ENCODE data around the gene LMNB1. TPM values are rescaled to one million over a fixed set of nuclear protein-coding genes. Genes with fewer than 3 reads are reported as not detected.
"Not testable (repeated sequence)": the region's sequence is repeated elsewhere in the genome, so short reads cannot be mapped to it uniquely, and the experiment has no call there.

Gene LMNB1
- polyA plus RNA-seq, 3 donors, result 127 to 143 (median 143) TPM

GRCh38 chr5:126816649-126817048 is 39.7 kb downstream of the LMNB1 start:
- no peak for DNase-seq (ENCODE audit: low read depth in 3 of 3, low spot score in 2 of 3)

- no peak for DNase-seq (ENCODE audit: low read depth in 3 of 3, low spot score in 2 of 3)
These were observed 41.8 kb downstream of the LMNB1 start for GRCh38 chr5:126818736-126819135.

- DNase-seq (ENCODE audit: low read depth in 3 of 3, low spot score in 2 of 3), result no peak
These were observed 42.3 kb downstream of the LMNB1 start for GRCh38 chr5:126819253-126819652.

- no peak for DNase-seq (ENCODE audit: low read depth in 3 of 3, low spot score in 2 of 3)
These were observed 49.8 kb downstream of the LMNB1 start for GRCh38 chr5:126826619-126827215.

GRCh38 chr5:126829098-126829497 is 52.2 kb downstream of the LMNB1 start:
- DNase-seq (ENCODE audit: low read depth in 3 of 3, low spot score in 2 of 3), result no peak

- DNase-seq (ENCODE audit: low read depth in 3 of 3, low spot score in 2 of 3), result no peak
These were observed 53.1 kb downstream of the LMNB1 start for GRCh38 chr5:126830061-126830460.

GRCh38 chr5:126831156-126831555 is 54.2 kb downstream of the LMNB1 start:
- no peak for DNase-seq (ENCODE audit: low read depth in 3 of 3, low spot score in 2 of 3)

GRCh38 chr5:126836778-126837177 is 59.8 kb downstream of the LMNB1 start:
- no peak for DNase-seq (ENCODE audit: low read depth in 3 of 3, low spot score in 2 of 3)

- no peak for DNase-seq (ENCODE audit: low read depth in 3 of 3, low spot score in 2 of 3)
These were observed 60.3 kb downstream of the LMNB1 start for GRCh38 chr5:126837242-126837641.

- DNase-seq (ENCODE audit: low read depth in 3 of 3, low spot score in 2 of 3), result no peak
These were observed 61.1 kb downstream of the LMNB1 start for GRCh38 chr5:126837906-126838539.

GRCh38 chr5:126839407-126839806 is 62.5 kb downstream of the LMNB1 start:
- DNase-seq (ENCODE audit: low read depth in 3 of 3, low spot score in 2 of 3), result not testable (repeated sequence)

- DNase-seq (ENCODE audit: low read depth in 3 of 3, low spot score in 2 of 3), result not testable (repeated sequence)
These were observed 66.4 kb downstream of the LMNB1 start for GRCh38 chr5:126843375-126843774.

GRCh38 chr5:126845470-126846070 is 68.6 kb downstream of the LMNB1 start:
- DNase-seq (ENCODE audit: low read depth in 3 of 3, low spot score in 2 of 3), result not testable (repeated sequence)

- DNase-seq (ENCODE audit: low read depth in 3 of 3, low spot score in 2 of 3), result no peak
These were observed 69.4 kb downstream of the LMNB1 start for GRCh38 chr5:126846344-126846743.

- DNase-seq (ENCODE audit: low read depth in 3 of 3, low spot score in 2 of 3), result no peak
These were observed 70.0 kb downstream of the LMNB1 start for GRCh38 chr5:126846744-126847455.

- no peak for DNase-seq (ENCODE audit: low read depth in 3 of 3, low spot score in 2 of 3)
These were observed 70.5 kb downstream of the LMNB1 start for GRCh38 chr5:126847456-126847820.

GRCh38 chr5:126847826-126848251 is 70.9 kb downstream of the LMNB1 start:
- DNase-seq (ENCODE audit: low read depth in 3 of 3, low spot score in 2 of 3), result no peak

- no peak for DNase-seq (ENCODE audit: low read depth in 3 of 3, low spot score in 2 of 3)
These were observed 71.3 kb downstream of the LMNB1 start for GRCh38 chr5:126848253-126848652.

- DNase-seq (ENCODE audit: low read depth in 3 of 3, low spot score in 2 of 3), result no peak
These were observed 72.3 kb downstream of the LMNB1 start for GRCh38 chr5:126849101-126849678.

- DNase-seq (ENCODE audit: low read depth in 3 of 3, low spot score in 2 of 3), result no peak
These were observed 74.6 kb downstream of the LMNB1 start for GRCh38 chr5:126851501-126852011.

- DNase-seq (ENCODE audit: low read depth in 3 of 3, low spot score in 2 of 3), result no peak
These were observed 75.2 kb downstream of the LMNB1 start for GRCh38 chr5:126852091-126852571.
